ENCODE data around the gene ARHGAP8. TPM values are rescaled to one million over a fixed set of nuclear protein-coding genes. Genes with fewer than 3 reads are reported as not detected.
"Not testable (repeated sequence)": the region's sequence is repeated elsewhere in the genome, so short reads cannot be mapped to it uniquely, and the experiment has no call there.

ARHGAP8 gene
- total RNA-seq, 1 donor from 2014 or later = 0.49 TPM

DNA sequence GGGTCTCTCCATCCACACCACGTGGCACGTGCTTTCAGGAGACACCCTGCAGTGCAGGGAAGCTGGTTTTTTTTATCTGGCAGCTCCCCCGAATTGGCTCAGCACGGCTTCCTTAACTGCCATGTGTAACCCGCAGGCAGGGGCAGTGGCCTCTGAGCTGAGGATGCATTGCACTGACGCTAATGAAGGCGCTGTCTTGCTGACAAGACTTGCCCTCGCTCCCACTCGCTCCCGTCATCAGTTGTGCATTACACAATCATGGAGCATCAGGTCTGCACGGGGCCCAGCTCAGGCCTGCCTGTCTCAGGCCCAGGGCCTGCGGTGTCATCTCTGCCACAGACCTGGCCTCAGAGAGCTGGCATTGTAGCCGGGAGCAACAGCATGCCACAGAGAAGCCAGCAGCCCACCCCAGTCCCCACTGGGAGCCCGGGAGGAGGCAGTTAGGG lies 95.9 kb downstream of the ARHGAP8 start:
- no peaks in the 10 kb centered on the region for H3K27me3 Mint-ChIP-seq
- H3K4me1 Mint-ChIP-seq = no peaks in the 10 kb centered on the region
- H3K9me3 Mint-ChIP-seq = peaks cover 6% of the 10 kb centered on the region
- peaks cover 3% of the 10 kb centered on the region for H3K36me3 Mint-ChIP-seq (ENCODE audit: low read depth)
- ATAC-seq (ENCODE audit: low read depth) (no peak), DNase-seq (no peak)
- intact Hi-C loops (cut with micrococcal nuclease) = no loop called here
- TF ChIP-seq, protein P1, sequence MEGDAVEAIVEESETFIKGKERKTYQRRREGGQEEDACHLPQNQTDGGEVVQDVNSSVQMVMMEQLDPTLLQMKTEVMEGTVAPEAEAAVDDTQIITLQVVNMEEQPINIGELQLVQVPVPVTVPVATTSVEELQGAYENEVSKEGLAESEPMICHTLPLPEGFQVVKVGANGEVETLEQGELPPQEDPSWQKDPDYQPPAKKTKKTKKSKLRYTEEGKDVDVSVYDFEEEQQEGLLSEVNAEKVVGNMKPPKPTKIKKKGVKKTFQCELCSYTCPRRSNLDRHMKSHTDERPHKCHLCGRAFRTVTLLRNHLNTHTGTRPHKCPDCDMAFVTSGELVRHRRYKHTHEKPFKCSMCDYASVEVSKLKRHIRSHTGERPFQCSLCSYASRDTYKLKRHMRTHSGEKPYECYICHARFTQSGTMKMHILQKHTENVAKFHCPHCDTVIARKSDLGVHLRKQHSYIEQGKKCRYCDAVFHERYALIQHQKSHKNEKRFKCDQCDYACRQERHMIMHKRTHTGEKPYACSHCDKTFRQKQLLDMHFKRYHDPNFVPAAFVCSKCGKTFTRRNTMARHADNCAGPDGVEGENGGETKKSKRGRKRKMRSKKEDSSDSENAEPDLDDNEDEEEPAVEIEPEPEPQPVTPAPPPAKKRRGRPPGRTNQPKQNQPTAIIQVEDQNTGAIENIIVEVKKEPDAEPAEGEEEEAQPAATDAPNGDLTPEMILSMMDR (IDR thresholded peaks at IDR 0.05) = no peak
- ChIA-PET CTCF (no interaction called here), POLR2A (no interaction called here)
- H3K4me3 Mint-ChIP-seq = no peak overlapping the region
- H3K27ac Mint-ChIP-seq = no peak overlapping the region

DNA sequence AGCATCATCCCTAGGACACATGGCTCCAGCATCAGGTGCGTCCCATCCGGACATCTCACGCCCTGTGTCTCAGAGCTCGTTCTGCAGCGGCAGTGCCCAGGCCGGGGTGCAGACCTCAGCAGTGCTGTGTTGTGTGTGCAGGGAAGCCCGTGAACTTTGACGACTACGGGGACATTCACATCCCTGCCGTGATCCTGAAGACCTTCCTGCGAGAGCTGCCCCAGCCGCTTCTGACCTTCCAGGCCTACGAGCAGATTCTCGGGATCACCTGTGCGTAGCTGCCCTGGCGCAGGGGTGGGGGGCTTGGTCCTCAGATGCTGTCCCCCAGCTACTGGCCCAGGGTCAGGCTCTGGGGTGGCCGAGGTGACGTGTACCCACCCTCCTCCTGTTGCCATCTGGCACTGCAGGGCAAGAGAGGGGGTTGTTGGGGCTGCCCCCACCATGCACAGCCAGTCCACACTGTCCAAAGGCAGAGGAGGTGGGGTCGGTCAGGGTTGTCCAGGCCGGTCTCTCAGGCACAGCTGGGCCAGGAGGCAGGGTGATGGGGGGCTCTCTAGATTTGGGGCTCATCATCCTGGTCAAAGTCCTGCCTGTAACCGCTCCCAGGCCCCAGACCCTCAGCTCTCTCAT lies 96.5 kb downstream of the ARHGAP8 start:
- Mint-ChIP-seq H3K36me3 (ENCODE audit: low read depth) (peaks cover 3% of the 10 kb centered on the region), H3K9me3 (peaks cover 6% of the 10 kb centered on the region), H3K27ac (no peak overlapping the region), H3K4me3 (no peak overlapping the region), H3K4me1 (no peaks in the 10 kb centered on the region), H3K27me3 (no peaks in the 10 kb centered on the region)
- DNase-seq = no peak
- CTCF ChIA-PET = no interaction called here
- POLR2A ChIA-PET = no interaction called here
- TF ChIP-seq, protein P1 (IDR thresholded peaks at IDR 0.05) = no peak
- ATAC-seq (ENCODE audit: low read depth) = no peak
- intact Hi-C loops (cut with micrococcal nuclease) = no loop called here

DNA sequence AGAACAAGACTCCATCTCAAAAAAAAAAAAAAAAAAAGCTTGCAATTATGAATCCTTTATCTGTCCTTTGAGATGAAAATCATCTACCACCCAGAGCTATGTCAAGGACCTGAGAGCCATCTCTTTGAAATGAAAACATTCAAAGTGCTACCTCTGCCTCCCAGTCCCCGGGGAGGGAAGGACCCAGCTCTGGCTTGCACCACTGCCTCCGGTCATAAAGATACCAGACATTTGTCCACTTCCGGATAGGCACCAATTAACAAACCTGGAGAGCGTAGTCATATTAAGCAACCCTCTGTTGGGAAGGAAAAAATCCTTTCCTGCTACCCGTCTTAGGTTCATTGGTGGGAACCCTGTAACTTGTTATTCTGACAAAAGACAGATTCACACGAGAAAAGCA lies 98.6 kb downstream of the ARHGAP8 start:
- no peak overlapping the region for H3K4me3 Mint-ChIP-seq
- ATAC-seq (ENCODE audit: low read depth) (no peak), DNase-seq (no peak)
- H3K27ac Mint-ChIP-seq = no peak overlapping the region
- H3K9me3 Mint-ChIP-seq = no peaks in the 10 kb centered on the region
- POLR2A ChIA-PET = no interaction called here
- CTCF ChIA-PET = no interaction called here
- TF ChIP-seq, protein P1 (IDR thresholded peaks at IDR 0.05) = no peak
- no peaks in the 10 kb centered on the region for H3K36me3 Mint-ChIP-seq (ENCODE audit: low read depth)
- intact Hi-C loops (cut with micrococcal nuclease) = no loop called here
- no peaks in the 10 kb centered on the region for H3K27me3 Mint-ChIP-seq
- no peaks in the 10 kb centered on the region for H3K4me1 Mint-ChIP-seq

DNA sequence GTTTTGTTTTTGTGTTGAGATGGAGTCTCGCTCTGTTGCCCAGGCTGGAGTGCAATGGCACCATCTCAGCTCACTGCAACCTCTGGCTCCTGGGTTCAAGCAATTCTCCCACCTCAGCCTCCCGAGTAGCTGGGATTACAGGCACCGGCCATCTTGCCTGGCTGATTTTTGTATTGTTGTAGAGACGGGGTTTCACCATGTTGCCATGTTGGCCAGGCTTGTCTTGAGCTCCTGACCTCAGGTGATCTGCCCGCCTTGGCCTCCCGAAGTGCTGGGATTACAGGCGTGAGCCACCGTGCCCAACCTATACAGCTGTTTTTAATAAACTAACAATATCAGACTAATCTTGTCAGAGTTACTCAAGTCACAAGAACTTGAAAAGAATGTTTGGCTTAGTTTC lies 102.3 kb downstream of the ARHGAP8 start:
- intact Hi-C loops (cut with micrococcal nuclease); H3K27me3 Mint-ChIP-seq; CTCF ChIA-PET; DNase-seq; H3K36me3 Mint-ChIP-seq (ENCODE audit: low read depth); ATAC-seq (ENCODE audit: low read depth); H3K9me3 Mint-ChIP-seq; H3K4me1 Mint-ChIP-seq; H3K4me3 Mint-ChIP-seq; H3K27ac Mint-ChIP-seq; POLR2A ChIA-PET: not testable (repeated sequence)

DNA sequence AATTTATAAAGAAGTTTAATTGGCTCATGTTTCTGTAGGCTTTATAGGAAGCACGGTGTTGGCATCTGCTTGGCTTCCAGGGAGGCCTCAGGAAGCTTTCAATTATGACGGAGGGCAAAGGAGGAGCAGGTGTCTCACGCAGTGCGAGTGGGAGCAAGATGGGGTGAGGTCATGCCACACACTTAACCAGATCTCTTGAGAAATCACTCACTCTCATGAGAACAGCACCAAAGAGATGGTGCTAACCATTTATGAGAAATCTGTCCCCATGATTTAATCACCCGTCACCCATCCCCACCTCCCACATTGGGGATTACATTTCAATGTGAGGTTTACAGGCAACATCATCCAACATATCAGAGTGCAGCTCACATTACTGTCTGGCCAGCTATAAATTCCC lies 103.5 kb downstream of the ARHGAP8 start:
- H3K9me3 Mint-ChIP-seq = no peaks in the 10 kb centered on the region
- POLR2A ChIA-PET = no interaction called here
- no peaks in the 10 kb centered on the region for H3K4me1 Mint-ChIP-seq
- no peak for ATAC-seq (ENCODE audit: low read depth)
- no peak overlapping the region for H3K4me3 Mint-ChIP-seq
- peaks cover 3% of the 10 kb centered on the region for H3K27me3 Mint-ChIP-seq
- H3K27ac Mint-ChIP-seq = no peak overlapping the region
- TF ChIP-seq, protein P1 (IDR thresholded peaks at IDR 0.05) = no peak
- intact Hi-C loops (cut with micrococcal nuclease) = no loop called here
- no peak for DNase-seq
- CTCF ChIA-PET = no interaction called here
- H3K36me3 Mint-ChIP-seq (ENCODE audit: low read depth) = no peaks in the 10 kb centered on the region

DNA sequence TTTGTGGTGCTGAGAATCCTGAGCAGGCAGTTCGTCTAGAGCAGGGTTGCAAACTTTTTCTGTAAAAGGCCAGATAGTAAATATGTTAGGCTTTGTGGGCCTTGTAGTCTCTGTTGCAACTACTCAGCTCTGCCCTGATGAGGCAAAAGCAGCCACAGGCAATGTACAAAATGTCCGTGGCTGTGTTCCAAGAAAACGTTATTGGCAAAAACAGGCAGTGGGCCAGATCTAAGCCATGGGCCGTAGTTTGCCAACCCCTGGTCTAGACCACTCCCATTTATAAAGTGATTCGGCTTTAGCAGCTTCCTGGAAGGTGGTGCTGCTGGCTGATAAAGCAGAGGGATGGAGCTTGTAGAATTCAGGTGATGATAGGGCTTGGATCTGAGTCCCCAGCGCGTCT lies 106.4 kb downstream of the ARHGAP8 start:
- H3K4me3 Mint-ChIP-seq; CTCF ChIA-PET; H3K4me1 Mint-ChIP-seq; DNase-seq; H3K36me3 Mint-ChIP-seq (ENCODE audit: low read depth); ATAC-seq (ENCODE audit: low read depth); H3K27ac Mint-ChIP-seq; intact Hi-C loops (cut with micrococcal nuclease); POLR2A ChIA-PET; H3K27me3 Mint-ChIP-seq; H3K9me3 Mint-ChIP-seq: not testable (repeated sequence)
